T47D (cell line): ENCODE data around the gene CBX7.
A peak's percentile ranks its signal among the peaks of the same experiment; 100 is the strongest.
"Not testable (repeated sequence)": the region's sequence is repeated elsewhere in the genome, so short reads cannot be mapped to it uniquely, and the experiment has no call there.

Experiments used
- DNase-seq, 2 experiments: peaks; one replicate each; pipeline versions ENCODE4 v3.0.0 to v3.0.0-alpha.2; 2011 to 2012; ENCODE audit warnings: low read depth in 1 of 2, low spot score in 1 of 2
- JUND ChIP-seq: IDR thresholded peaks from 2 replicates; pipeline ENCODE4 v1.6.1; 2012; ENCODE audit warnings: low read depth
- in situ Hi-C: cut with HindIII; loops from 2 replicates; pipeline ENCODE4 v1.10.0; 2016; ENCODE audit warnings: low sequenced_read_pairs, low pct_unique_long_range_greater_than_20kb

Gene CBX7

GRCh38 chr22:39178206-39179111 lies 26.0 kb upstream of the CBX7 start:
- no peak for DNase-seq
- in situ Hi-C loops = no loop called here
- no peak for TF ChIP-seq JUND

- TF ChIP-seq JUND = no peak
- in situ Hi-C loops = no loop called here
- no peak for DNase-seq
Measured at GRCh38 chr22:39177791-39178190, 25.3 kb upstream of the CBX7 start.

DNA sequence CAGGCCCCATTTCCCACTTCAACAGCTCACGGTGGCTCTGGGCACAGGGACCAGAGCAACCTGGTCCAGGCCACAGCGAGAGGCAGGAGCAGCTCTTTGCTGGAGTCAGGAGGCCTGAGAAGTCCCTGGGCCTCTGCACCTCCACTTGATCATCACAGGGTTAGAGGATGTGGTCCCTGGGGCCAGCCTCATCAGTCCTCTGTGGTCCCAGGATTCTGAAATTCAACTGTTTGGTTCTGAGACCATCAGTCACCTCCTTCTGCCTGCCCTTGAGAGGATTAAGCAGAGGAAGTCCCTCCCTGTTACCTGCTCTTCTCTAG lies 24.9 kb upstream of the CBX7 start:
- DNase-seq = no peak
- in situ Hi-C loops = no loop called here
- no peak for TF ChIP-seq JUND

GRCh38 chr22:39176714-39177455 lies 24.4 kb upstream of the CBX7 start:
- DNase-seq = no peak

GRCh38 chr22:39176143-39176713 lies 23.7 kb upstream of the CBX7 start:
- TF ChIP-seq JUND = no peak
- in situ Hi-C loops = no loop called here
- DNase-seq = peak; percentile 30 to 90

More at GRCh38 chr22:39176714-39177455, 24.4 kb upstream of the CBX7 start:
- TF ChIP-seq JUND = no peak
- in situ Hi-C loops = no loop called here

GRCh38 chr22:39175353-39176142 lies 23.1 kb upstream of the CBX7 start:
- DNase-seq = peak in 1 of 2 experiments; percentile 57
- no peak for TF ChIP-seq JUND
- in situ Hi-C loops = no loop called here

GRCh38 chr22:39174498-39175352 lies 22.2 kb upstream of the CBX7 start:
- in situ Hi-C loops = no loop called here
- DNase-seq = peak in 1 of 2 experiments; percentile 78

GRCh38 chr22:39173787-39174497 lies 21.5 kb upstream of the CBX7 start:
- DNase-seq = no peak
- TF ChIP-seq JUND = no peak
- in situ Hi-C loops = no loop called here

More at GRCh38 chr22:39174498-39175352, 22.2 kb upstream of the CBX7 start:
- peak; percentile 93 for TF ChIP-seq JUND

DNA sequence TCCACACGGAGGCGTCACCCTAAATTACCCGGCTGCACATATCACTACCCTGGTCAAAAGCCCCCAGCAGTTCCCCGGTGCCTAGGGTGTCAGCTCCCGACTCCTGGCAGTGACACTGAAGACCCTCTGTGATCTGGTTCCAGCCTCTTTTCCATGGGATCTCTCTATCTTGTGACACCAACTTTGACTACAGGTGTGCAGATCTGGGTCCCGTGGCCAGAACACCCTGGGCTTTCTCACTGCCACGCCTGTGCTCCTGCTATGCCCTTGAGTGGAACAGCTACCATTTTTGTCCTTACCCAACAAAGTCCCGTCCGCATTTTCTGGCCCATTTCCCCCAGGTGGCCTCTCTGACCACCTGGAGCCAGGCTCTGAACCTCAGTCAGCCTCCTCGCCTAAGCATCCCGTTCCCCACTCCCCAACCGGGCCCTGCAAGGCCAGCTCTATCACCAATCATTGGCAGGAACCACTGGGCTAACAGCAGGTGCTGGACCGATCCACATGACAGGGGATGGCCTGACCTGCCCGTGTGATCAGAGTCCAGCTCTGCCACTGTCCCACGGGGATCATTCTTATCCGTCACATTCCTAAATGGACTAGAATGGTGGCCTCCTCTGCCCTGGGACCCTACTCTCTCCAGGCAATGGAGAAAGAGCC lies 20.7 kb upstream of the CBX7 start:
- DNase-seq = no peak
- TF ChIP-seq JUND = no peak
- in situ Hi-C loops = no loop called here

DNA sequence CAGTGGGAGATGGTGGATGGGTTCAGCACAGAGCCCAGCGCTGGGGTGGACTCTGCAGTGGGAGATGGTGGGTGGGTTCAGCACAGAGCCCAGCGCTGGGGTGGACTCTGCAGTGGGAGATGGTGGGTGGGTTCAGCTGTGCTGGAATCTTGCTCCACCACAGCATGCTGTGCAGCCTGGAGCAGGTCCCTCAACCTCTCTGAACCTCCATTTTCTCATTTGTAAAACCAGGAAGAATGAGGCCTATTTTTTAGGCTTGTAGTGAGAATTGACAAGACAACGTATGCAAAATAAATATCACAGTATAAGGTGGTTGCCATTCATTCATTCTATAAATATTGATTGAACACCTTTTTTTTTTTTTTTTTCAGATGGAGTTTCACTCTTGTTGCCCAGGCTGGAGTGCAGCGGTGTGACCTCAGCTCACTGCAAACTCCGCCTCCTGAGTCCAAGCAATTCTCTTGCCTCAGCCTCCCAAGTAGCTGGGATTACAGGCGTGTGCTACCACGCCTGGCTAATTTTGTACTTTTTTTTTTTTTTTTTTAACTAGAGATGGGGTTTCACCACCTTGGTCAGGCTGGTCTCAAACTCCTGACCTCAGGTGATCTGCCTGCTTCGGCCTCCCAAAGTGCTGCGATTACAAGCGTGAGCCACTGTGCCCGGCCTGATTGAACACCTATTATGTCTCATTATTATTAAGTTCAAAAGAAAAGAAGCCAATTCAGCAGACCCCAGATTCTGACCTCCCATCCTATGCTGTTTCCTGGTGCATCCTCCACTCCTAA lies 20.0 kb upstream of the CBX7 start:
- in situ Hi-C loops = not testable (repeated sequence)

More for the DNA sequence above, 20.0 kb upstream of the CBX7 start:
- DNase-seq = not testable (repeated sequence)
